Right lobe of liver (tissue), 6 donors: ENCODE results near the gene DMKN. TPM values are rescaled to one million over a fixed set of nuclear protein-coding genes. Genes with fewer than 3 reads are reported as not detected.

ENCODE experiments used
- ATAC-seq, 4 donors: fragments of 200-7000 bp; cut with Tn5 transposase; one replicate each; pipeline ENCODE4 v1.9.1; 2020; ENCODE audit warnings: mild to moderate bottlenecking in 4 of 4, moderate library complexity in 4 of 4
- DNase-seq, 3 donors: peaks; one replicate each; pipeline ENCODE4 v3.0.0-alpha.2; 2020
- H3K27ac ChIP-seq, 3 donors: fragments of 200-600 bp; one replicate each; pipeline ENCODE4 v1.8.0; 2022
- H3K27me3 ChIP-seq, 2 donors: fragments of 200-600 bp; one replicate each; pipeline ENCODE4 v1.8.0; 2022
- H3K36me3 ChIP-seq, 4 donors: fragments of 200-600 bp; sonication (generic) in 1 of 4; one replicate each; pipeline versions ENCODE4 v1.5.1 to v1.8.0; 2017 to 2022; ENCODE audit warnings: control low read depth in 1 of 4
- H3K4me1 ChIP-seq, 4 donors: fragments of 200-600 bp; sonication (generic) in 1 of 4; one replicate each; pipeline versions ENCODE4 v1.5.1 to v1.8.0; 2017 to 2022; ENCODE audit warnings: control low read depth in 1 of 4
- H3K4me3 ChIP-seq, 3 donors: fragments of 200-600 bp; one replicate each; pipeline ENCODE4 v1.8.0; 2022
- H3K9me3 ChIP-seq, 4 donors: fragments of 200-600 bp; sonication (generic) in 1 of 4; one replicate each; pipeline versions ENCODE4 v1.5.1 to v1.8.0; 2017 to 2022; ENCODE audit warnings: control low read depth in 1 of 4
- POLR2A ChIP-seq: fragments of 450-650 bp; IDR thresholded peaks from one replicate; pipeline ENCODE4 v1.6.1; 2017; ENCODE audit warnings: antibody characterized with exemption, mild to moderate bottlenecking
- WGBS: methylation state at CpG from one replicate; pipeline ENCODE4 v1.1.6; 2018; ENCODE audit warnings: low coverage, low lambda C conversion rate; ENCODE audit not compliant: insufficient coverage; ENCODE audit errors: missing lambda C conversion rate; 5-methylcytosine and 5-hydroxymethylcytosine counted together
- intact Hi-C, 2 donors: fragments of 100-400 bp; cut with DNase I; formaldehyde crosslinking; loops; one replicate each; pipeline versions ENCODE4 v1.11.2 to v1.14.1; 2022
- total RNA-seq, 6 experiments: library from RNA; depleted of rRNA in 2 of 6; stranded (reverse); fragments of >200 nt in 2 of 6; fragmentation: NEBNext Ultra II Directional in 3 of 6; extraction: Animal tissue kit (Norgen Biotek cat#: 25700) in 3 of 6; gene quantifications; one replicate each; pipeline versions ENCODE4 v1.1.0 to v1.2.4, GENCODE V29; 2016 to 2023
- TF ChIP-seq, protein P1 (sequence below), 4 donors: fragments of 200-600 bp in 3 of 4; fragments of 450-650 bp in 1 of 4; IDR thresholded peaks; one replicate each; pipeline versions ENCODE4 v1.5.1 to v1.8.0; 2016 to 2022; ENCODE audit warnings: antibody characterized with exemption in 4 of 4, mild to moderate bottlenecking in 2 of 4
- donor health status: DM: no; HTN: yes; CAD: no.
- donor health status: DM: no; HTN: no; CAD: no.
- donor health status: DM: no; HTN: no; CAD: no.
- donor health status: DM: no; HTN: yes; CAD: no.
- donor health status: DM: no; HTN: yes; CAD: no.

Gene DMKN
- total RNA-seq, 6 experiments from 2014 or later = 1.0 to 4.0 (median 2.0) TPM

GRCh38 chr19:35512831-35513627 is 420 bp downstream of the DMKN start:
- no peak for ATAC-seq
- no peak overlapping the region for H3K4me3 ChIP-seq
- no peak overlapping the region for H3K27ac ChIP-seq
- no peaks in the 10 kb centered on the region for H3K9me3 ChIP-seq
- DNase-seq = no peak
- no peak for TF ChIP-seq POLR2A
- TF ChIP-seq, protein P1, sequence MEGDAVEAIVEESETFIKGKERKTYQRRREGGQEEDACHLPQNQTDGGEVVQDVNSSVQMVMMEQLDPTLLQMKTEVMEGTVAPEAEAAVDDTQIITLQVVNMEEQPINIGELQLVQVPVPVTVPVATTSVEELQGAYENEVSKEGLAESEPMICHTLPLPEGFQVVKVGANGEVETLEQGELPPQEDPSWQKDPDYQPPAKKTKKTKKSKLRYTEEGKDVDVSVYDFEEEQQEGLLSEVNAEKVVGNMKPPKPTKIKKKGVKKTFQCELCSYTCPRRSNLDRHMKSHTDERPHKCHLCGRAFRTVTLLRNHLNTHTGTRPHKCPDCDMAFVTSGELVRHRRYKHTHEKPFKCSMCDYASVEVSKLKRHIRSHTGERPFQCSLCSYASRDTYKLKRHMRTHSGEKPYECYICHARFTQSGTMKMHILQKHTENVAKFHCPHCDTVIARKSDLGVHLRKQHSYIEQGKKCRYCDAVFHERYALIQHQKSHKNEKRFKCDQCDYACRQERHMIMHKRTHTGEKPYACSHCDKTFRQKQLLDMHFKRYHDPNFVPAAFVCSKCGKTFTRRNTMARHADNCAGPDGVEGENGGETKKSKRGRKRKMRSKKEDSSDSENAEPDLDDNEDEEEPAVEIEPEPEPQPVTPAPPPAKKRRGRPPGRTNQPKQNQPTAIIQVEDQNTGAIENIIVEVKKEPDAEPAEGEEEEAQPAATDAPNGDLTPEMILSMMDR (IDR thresholded peaks at IDR 0.05) = no peak
- WGBS = 60% methylated on average over 3 of the region's 15 CpGs
- intact Hi-C loops = no loop called here
- H3K27me3 ChIP-seq = no peaks in the 10 kb centered on the region
- H3K36me3 ChIP-seq = no peaks in the 10 kb centered on the region
- peaks cover 0 to 10% (median 0%) of the 10 kb centered on the region in 4 donors for H3K4me1 ChIP-seq

GRCh38 chr19:35511337-35511736 is 2.1 kb downstream of the DMKN start:
- TF ChIP-seq POLR2A = no peak
- TF ChIP-seq, protein P1 (IDR thresholded peaks at IDR 0.05) = no peak
- Histone ChIP-seq H3K27me3 (no peaks in the 10 kb centered on the region), H3K9me3 (no peaks in the 10 kb centered on the region), H3K4me3 (no peak overlapping the region), H3K36me3 (no peaks in the 10 kb centered on the region), H3K27ac (no peak overlapping the region), H3K4me1 (peaks cover 0 to 10% (median 0%) of the 10 kb centered on the region in 4 donors)
- no peak for DNase-seq
- no peak for ATAC-seq
- intact Hi-C loops = no loop called here
- no CpG with 5 or more reads among the region's 7 CpGs for WGBS

- Histone ChIP-seq H3K4me1 (peaks cover 0 to 10% (median 0%) of the 10 kb centered on the region in 4 donors), H3K27me3 (no peaks in the 10 kb centered on the region), H3K36me3 (no peaks in the 10 kb centered on the region), H3K9me3 (no peaks in the 10 kb centered on the region), H3K27ac (no peak overlapping the region), H3K4me3 (no peak overlapping the region)
- TF ChIP-seq, protein P1 (IDR thresholded peaks at IDR 0.05) = peak in 1 of 4 donors; percentile 1
- no peak for TF ChIP-seq POLR2A
- ATAC-seq = no peak
- WGBS = 0% methylated on average over 7 of the region's 15 CpGs
- DNase-seq = no peak
- intact Hi-C loops = no loop called here
Measured at GRCh38 chr19:35510626-35510964, 2.9 kb downstream of the DMKN start.

DNA sequence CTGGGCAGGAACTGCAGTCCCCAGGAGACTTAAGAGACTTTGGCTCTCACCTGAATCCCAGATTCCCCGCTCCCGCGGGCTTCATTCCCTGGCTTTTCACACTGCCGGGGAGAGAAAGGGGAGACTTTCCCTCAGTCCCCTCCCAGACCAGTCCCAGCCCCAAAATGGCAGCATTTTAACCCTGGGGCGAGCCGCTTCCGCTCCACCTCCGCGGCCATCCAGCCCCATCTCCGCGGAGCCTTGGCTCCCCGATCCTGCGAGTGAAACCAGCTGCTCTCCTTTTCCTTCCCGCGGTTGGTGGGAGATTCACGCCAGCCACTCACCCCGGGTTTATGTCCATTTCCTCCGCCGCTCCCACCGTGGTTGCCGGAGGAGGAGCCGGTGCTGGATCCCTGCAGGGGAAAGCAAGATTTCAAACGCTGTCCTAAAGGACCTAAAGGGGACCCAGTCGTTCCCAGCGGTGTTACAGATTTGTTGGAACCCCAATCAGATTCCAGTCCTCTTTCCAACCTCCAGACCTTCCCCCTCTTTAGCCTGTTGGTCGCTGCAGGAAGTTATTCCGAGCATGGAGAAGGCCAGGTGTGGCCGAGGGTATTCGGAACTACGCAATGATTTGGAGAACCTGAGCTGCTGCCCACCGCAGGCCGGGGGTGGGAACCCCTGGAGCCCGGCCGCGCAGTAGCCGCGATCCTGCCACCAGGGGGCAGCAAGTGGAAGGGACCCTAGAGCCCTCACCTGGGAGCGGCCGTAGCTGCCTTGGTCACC is 3.4 kb downstream of the DMKN start:
- DNase-seq = peak; percentile 76 to 79 (median 77)
- Histone ChIP-seq H3K9me3 (no peaks in the 10 kb centered on the region), H3K36me3 (no peaks in the 10 kb centered on the region), H3K27me3 (no peaks in the 10 kb centered on the region), H3K27ac (no peak overlapping the region), H3K4me3 (peak overlapping the region; percentile 25 to 39 (median 38)), H3K4me1 (peaks cover 0 to 10% (median 0%) of the 10 kb centered on the region in 4 donors)
- WGBS = 1% methylated on average over 25 of the region's 39 CpGs
- TF ChIP-seq, protein P1 (IDR thresholded peaks at IDR 0.05) = peak; percentile 75 to 95 (median 94)
- TF ChIP-seq POLR2A = no peak
- intact Hi-C loops = no loop called here
- peak; percentile 85 to 93 (median 91) for ATAC-seq
